Medulla oblongata (tissue), 1 donor: ENCODE measurements around the gene IL4R.

ENCODE experiments used
- DNase-seq: peaks from one replicate; pipeline ENCODE4 v3.0.0-alpha.2; 2015; ENCODE audit errors: extremely low spot score

Gene IL4R

DNA sequence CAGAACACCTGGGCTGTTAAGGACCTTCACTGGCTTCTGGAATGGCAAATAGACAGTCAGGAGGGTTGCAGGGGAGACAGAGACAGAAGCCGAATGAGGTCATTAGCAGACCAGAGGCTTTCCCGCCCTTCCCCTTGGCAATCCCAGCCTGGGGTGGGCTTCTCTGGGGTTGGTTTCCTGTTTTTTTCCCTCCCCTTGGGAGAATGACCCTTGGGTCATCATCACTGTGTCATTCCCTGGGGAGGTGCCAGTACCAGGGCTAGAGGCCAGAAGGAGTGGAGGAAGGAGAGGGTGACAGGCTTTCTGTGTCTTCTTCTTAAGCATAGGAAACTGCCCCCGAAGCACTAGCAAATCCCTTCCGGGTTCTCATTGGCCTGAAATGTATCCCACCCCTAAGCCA, 45.3 kb downstream of the IL4R start:
- no peak for DNase-seq

DNA sequence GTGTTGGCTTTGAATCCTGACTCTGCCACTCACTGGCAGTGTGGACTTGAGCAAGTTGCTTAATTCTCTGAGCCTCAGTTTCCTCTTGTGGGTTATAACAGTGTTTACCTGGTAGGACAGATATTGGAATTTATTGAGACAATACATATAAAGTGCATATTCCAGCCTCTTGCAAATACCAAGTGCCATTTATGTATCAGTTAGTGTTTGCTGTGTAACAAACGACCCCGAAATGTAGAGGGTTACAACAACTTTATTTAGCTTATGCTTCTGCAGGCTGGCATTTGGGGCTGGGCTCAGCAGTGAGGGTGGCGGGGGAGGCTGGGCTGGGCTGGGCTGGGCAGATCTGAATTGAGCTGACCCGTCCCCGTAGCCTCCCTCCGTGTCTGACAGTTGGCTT, 45.8 kb downstream of the IL4R start:
- no peak for DNase-seq

DNA sequence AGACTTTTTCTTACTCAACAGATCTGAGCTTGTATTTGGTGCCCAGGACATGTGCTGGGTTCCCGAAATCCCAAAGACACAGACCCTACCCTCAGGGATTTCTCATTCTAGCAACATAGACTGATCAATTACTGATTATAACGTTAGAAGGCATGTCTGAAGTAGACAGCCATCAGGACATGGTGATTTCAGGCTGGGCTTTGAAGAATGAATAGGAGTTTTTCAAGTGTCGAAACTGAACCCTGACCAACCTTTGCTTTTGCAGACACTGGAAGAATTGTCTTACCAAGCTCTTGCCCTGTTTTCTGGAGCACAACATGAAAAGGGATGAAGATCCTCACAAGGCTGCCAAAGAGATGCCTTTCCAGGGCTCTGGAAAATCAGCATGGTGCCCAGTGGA, 48.2 kb downstream of the IL4R start:
- DNase-seq = no peak

DNA sequence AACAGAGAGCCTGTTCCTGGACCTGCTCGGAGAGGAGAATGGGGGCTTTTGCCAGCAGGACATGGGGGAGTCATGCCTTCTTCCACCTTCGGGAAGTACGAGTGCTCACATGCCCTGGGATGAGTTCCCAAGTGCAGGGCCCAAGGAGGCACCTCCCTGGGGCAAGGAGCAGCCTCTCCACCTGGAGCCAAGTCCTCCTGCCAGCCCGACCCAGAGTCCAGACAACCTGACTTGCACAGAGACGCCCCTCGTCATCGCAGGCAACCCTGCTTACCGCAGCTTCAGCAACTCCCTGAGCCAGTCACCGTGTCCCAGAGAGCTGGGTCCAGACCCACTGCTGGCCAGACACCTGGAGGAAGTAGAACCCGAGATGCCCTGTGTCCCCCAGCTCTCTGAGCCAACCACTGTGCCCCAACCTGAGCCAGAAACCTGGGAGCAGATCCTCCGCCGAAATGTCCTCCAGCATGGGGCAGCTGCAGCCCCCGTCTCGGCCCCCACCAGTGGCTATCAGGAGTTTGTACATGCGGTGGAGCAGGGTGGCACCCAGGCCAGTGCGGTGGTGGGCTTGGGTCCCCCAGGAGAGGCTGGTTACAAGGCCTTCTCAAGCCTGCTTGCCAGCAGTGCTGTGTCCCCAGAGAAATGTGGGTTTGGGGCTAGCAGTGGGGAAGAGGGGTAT, 48.9 kb downstream of the IL4R start:
- no peak for DNase-seq

DNA sequence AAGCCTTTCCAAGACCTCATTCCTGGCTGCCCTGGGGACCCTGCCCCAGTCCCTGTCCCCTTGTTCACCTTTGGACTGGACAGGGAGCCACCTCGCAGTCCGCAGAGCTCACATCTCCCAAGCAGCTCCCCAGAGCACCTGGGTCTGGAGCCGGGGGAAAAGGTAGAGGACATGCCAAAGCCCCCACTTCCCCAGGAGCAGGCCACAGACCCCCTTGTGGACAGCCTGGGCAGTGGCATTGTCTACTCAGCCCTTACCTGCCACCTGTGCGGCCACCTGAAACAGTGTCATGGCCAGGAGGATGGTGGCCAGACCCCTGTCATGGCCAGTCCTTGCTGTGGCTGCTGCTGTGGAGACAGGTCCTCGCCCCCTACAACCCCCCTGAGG, 49.5 kb downstream of the IL4R start:
- DNase-seq = no peak

DNA sequence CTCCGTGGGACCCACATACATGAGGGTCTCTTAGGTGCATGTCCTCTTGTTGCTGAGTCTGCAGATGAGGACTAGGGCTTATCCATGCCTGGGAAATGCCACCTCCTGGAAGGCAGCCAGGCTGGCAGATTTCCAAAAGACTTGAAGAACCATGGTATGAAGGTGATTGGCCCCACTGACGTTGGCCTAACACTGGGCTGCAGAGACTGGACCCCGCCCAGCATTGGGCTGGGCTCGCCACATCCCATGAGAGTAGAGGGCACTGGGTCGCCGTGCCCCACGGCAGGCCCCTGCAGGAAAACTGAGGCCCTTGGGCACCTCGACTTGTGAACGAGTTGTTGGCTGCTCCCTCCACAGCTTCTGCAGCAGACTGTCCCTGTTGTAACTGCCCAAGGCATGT, 50.0 kb downstream of the IL4R start:
- DNase-seq = no peak

DNA sequence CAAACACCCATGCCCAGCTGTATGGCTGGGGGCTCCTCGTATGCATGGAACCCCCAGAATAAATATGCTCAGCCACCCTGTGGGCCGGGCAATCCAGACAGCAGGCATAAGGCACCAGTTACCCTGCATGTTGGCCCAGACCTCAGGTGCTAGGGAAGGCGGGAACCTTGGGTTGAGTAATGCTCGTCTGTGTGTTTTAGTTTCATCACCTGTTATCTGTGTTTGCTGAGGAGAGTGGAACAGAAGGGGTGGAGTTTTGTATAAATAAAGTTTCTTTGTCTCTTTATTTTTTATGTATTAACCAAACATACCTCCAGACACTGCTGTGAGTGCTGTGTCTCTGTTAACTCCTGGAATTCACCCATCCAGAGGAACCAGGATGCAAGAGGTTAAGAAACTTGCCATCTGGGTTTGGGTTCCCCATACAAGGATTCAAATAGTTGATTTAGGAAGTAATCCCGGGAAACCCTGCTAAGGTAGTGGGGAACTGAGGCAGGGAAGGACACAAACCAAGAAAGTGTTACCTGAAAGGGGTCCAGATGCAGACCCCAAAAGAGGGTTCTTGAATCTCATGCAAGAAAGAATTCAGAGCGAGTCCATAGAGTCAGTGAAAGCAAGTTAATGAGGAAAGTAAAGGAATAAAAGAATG, 50.8 kb downstream of the IL4R start:
- no peak for DNase-seq

DNA sequence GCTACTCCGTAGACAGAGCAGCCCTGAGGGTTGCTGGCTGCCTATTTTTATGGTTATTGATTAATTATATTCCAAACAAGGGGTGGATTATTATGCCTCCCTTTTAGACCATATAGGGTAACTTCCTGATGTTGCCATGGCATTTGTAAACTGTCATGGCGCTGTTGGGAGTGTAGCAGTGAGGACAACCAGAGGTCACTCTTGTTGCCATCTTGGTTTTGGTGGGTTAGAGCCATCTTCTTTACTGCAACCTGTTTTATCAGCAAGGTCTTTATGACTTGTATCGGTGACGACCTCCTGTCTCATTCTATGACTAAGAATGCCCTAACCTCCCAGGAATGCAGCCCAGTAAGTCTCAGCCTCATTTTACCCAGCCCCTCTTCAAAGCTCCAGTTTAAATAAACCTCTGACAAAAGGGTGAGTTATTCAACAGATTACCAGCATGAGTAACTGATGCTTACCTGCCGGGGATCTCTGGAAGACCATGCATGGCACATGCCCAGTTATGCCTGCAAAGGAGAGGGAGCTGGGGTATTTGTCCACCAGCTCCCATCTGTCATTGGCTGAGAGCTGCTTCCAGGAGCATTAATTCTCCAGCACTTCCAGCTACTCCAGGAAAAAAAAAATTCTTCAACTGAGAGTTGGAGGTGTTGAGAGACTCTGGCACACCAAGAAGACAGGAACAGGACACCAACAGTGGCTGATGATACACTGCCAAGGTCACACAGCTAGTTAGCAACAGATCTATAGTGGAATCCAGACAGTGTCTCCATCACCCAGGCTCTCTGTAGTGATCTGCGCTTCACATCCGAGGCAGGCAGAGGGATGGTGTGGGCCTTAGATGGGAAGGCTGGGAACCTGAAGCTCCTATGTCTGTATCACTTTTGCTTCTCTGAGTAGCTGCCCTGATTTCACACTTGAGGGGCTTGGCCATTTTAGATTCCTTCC, 51.6 kb downstream of the IL4R start:
- no peak for DNase-seq

DNA sequence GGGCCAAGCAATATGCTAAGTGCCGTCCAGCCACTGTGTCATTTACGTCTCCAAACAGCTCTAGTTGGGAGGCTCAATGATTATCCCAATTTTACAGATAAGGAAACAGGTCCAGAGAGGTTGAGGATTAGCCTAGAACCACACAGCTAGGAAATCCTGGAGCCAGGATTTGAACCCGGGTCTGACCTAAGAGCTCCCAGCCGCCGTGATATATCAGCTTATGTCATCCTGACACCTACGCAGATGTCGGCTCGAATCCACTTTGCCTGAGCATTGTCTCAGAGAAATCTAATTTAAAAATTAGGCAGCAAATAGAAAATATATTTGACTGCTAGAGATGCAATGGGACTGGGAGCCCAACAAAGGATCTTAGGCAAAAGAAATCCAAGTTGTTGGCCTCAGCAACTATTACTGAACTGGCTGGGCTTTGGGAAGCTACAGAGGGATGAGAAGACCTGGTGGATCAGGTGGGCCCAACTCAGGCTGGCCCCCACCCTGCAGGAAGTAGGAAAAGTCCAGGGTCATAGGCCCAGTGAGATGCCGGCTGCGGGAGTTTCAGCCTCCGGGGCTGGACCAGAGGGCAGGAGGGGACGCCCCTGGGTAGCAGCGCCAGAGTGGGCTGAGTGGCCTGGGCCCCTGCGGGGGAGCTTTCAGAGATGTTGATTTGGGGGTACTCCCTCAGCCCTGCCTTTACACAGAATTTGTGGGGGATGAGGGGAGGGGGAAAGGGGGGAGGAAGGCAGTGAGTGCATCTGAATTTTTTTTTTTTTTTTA, 53.1 kb downstream of the IL4R start:
- DNase-seq = no peak

DNA sequence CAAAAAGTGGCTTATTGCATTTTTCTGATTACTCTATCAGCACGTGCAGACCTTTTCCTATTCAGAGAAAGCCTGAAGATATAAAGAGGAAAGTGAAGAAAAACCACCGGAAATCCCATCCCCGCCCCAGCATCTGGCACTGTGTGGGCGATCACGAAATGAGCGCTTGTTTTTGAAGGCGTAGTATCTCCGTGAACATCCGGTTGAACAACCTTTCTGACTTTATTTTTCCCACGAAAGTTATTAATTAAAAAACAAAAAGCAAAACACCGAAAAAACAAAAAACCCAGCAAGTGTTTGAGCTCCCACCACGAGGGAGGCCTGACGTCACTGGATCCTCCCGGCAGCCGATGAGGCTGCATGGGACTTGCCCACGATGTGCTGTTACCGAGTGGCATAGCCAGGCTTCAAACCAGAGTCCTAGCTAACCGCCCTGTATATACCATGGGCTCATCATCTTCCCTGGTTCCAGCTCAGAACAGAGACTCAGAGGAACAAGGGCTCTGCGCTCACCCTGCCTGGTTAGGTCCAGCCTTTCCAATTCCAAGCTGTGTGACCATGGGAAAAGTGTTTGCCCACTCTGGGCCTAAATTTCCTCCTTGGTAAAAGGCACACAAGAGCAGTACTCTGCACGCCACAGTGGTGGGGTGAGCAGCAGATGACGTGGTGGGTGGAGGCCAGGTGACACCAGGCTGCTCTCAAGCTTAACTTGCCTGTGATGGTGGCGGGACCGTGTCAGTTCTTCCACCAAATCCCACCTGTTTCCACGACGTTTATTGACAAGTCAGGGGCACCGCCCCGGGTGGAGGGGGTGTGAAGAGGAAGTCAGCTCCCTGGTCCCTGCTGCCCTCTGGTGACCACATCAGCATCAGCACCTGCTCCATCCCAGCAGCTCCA, 53.9 kb downstream of the IL4R start:
- peak; percentile 71 for DNase-seq

DNA sequence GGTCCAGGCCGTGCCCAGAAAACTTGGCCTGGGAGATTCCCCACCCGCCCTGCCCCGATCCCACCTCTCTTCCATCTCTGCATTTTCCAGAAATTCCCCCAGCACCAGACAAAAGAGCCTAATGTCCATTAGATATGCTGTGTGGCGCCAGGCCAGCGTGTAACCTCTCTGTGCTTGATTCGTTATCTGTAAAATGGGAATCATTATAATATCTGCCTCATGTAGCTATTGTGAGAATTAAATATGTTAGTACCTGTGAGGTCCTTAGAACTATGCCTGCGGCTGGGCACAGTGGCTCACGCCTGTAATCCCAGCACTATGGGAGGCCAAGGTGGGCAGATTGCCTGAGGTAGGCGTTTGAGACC, 54.6 kb downstream of the IL4R start:
- DNase-seq = no peak

DNA sequence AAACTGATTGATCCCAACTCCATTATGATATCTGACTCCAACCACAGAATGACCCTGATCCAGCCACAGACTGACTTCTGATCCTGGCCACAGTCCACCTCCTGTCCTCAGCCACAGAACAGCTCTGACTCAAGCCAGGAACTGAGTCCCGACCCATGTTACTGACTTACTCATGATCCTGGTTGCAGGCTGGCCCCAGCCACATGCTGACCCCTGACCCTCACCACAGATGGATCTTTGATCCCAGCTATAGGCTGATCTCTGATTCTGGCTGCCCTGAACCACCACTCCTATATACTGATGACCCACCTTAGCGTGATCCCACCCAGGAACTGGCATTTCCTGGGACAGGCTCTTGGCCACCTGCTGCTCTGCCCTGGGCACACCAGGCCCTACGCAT, 56.0 kb downstream of the IL4R start:
- DNase-seq = no peak

DNA sequence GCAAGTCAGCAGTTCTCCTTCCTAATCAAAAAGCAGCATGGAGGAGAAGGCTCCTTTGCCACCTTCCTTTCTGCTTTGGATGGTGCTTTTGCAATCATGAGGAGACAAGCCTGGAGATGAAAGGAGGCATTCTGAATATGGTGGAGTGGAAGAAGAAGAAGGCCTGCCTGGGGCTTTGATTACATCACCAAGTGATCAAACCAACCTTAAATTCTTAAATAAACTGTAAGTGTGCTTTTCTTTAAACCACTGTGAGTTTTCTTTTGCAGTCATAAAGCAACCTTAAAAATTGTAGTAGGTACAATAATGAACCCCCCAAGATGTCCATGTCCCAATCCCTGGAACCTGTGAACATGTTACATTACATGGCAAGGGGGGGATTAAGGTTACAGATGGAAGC, 56.5 kb downstream of the IL4R start:
- DNase-seq = no peak

DNA sequence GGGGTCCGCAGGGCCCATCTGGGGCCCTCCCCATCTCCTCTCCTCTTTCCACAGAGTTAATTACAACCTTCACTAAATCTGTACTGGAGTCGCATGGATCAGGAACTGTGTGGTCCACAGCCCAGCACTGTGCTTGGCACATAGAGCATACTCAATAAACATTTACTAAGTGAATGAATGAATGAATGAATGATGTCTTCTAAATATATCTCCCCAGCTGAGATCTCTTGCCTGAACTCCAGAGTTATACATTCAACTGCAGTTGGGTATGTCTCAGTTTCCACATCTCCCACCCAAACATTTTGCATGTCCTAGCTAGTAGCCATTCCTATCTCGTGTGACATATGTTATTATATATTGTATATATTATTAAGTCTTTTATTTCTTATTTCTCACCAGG, 59.5 kb downstream of the IL4R start:
- no peak for DNase-seq

DNA sequence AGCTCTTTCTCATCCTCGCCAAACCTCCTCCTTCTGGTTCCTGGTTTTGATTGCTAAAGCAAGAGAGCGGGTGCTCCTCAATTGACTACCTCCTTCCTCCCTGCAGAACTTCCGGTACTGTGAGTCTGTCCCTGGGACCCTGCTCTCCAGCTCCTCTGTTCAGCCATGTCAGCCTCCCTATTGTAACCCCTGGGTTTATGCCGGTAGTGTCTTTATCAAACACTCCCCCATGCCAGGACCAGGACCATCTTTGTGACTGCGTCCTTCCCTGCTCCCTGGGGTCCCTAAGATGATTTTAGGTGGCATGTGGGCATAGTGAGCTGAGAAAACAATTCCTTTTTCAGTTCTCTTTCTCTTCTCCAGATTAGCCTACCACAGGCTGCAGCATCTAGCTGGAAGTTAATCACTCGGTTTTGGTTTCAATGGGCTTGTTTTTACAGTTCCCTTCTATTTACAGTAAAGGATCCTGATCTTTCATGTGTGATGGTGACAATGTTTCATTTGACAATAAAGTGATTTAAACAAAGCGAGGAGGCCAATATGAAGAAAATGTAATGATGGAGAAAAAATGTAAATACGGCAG, 60.5 kb downstream of the IL4R start:
- peak; percentile 68 for DNase-seq

DNA sequence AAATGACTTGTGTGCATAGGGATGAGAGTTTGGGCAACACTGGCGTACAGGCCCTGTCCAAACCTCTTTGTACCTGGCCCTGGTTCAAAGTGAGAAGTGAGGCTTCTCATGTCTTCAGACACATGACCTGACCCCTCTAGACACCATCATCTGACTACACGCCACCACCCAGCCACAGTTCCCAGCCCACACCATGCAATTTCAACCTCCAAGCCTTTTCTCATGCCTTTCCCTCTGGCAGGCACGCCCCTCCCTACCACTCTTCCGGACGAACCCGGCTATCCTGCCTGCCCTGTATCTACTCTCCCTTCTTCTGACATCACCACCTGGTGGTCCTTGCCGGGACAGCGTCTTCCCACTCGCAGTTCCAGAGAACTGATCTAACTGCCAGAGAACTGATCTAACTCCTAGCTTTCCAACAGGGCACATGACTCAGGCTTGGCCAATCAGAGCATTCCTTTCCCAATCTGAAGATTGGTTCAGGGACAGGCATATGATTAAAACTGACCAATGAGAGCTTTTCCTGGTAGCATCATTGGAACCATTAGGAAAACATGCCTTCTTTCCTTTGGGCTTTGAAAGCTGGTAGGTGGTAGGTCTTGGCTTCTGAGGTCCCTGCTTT, 61.1 kb downstream of the IL4R start:
- DNase-seq = peak; percentile 84

DNA sequence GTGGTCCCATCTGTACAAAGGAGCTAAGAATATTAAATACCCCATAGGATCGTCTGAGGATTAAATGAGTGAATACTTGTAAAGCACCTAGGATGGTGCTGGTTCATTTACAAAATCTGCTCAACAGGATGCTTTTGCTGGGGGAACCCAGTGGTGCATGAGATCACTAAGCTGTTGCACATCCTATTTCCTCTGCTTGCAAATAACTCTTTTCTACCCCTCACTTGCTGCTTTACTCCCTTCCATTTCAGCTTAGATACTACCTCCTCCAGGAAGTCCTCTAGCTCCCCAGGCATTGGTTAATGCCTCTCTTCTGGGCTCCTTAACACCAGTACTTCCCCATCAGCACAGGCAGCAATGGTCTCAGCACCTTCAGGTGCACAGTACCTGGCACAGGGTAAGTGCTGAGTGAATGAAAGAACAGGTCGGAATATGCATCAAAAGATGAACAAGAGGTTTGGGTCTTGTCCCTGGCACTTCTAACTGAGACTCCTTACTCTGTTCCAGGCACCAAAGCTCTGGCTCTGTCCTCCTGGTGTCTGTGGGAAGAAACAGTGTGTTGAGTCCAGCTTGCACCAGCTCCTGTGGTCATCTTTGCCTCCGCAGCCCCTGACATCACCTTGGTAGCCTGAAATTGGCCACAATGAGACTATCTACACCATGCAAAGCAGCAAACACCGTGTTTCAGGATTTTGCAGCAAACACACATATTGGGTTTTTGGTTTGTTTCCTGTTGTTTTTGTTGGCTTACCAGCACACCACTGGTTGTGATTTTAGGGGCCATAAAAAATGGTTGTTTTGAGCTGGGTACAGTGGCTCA, 64.1 kb downstream of the IL4R start:
- DNase-seq = no peak

DNA sequence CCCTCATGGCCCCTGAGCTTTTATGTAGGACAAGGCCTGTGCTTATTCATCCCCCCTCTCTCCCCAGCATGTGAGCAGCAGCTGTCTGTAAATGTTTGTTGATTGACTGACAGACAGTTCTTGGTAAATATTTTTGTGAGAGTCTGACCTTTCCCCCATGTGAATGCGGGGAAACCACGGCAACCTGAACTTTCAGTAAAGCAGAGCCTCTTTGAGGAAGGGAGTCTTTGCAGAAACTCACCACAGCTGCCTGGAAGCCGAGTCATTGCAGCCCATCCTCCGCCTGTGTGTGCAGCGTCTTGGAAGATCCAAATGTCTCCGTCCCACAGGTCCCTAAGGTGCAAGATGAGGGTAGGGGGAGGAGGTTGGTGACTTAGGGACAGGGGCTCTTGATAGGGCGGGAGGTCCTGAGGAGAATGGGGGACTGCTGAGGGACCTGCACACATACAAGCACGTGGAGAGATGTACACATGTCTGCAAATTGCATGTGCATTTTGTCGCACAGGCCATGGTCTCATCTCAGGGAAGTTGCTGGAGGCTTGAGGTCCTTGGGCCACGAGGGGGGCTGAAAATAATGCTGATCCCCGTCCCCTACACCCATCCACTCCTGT, 65.2 kb downstream of the IL4R start:
- no peak for DNase-seq

DNA sequence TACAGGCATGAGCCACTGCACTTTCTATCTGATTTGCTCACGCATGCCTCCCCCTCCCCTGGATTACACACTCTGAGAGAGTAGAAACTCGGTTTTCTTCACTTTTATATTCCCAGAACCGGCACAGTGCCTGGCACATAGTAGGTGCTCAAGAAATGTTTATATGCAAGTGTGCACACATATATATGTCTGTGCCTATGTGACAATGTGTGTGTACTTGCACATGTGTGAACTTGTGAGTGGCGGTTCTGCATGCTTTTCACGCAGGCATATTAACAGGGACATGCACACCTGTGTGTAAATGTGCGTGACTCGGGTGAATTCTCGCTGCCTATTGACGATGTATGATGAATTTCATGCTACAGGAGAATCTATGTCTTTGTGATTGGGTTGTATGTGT, 66.1 kb downstream of the IL4R start:
- DNase-seq = no peak
